HG03066 (cell line): ENCODE data around the gene REEP3.
"Not testable (repeated sequence)": the region's sequence is repeated elsewhere in the genome, so short reads cannot be mapped to it uniquely, and the experiment has no call there.

ENCODE experiments used
- ATAC-seq: cut with Tn5 transposase; IDR thresholded peaks from one replicate; pipeline ENCODE4 v1.9.1; 2021; ENCODE audit warnings: low read depth; ENCODE audit not compliant: unreplicated experiment

Gene REEP3

GRCh38 chr10:63657761-63658160, 136.6 kb downstream of the REEP3 start:
- ATAC-seq, result no peak

- not testable (repeated sequence) for ATAC-seq
Observed at GRCh38 chr10:63660941-63661340, 139.7 kb downstream of the REEP3 start.

- ATAC-seq, result no peak
Observed at GRCh38 chr10:63661347-63661746, 140.1 kb downstream of the REEP3 start.

DNA sequence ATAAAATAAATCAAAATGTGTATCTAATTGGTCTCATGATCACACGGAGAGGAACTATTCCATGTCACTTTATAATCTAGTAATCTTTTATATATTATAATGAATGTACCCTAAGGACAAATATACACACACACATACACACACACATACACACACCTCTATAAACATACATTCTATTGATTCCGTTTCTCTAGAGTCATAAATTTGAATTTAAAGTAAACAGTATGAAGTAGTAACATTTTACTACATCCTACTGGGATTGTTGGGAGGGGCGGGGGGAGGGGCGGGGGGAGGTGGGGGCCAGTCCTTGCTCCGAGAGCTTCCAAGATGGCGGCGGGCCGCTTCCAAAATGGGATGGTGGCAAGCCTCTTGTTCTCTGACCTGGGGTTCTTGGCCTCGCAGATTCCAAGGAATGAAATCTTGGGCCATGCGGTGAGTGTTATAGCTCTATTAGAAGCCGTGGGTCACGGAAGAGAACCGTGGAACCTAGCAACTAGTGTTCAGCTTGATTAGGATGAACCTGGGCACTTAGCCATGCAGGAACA, 143.2 kb downstream of the REEP3 start:
- ATAC-seq, result no peak

GRCh38 chr10:63665006-63665580, 143.9 kb downstream of the REEP3 start:
- ATAC-seq, result not testable (repeated sequence)

DNA sequence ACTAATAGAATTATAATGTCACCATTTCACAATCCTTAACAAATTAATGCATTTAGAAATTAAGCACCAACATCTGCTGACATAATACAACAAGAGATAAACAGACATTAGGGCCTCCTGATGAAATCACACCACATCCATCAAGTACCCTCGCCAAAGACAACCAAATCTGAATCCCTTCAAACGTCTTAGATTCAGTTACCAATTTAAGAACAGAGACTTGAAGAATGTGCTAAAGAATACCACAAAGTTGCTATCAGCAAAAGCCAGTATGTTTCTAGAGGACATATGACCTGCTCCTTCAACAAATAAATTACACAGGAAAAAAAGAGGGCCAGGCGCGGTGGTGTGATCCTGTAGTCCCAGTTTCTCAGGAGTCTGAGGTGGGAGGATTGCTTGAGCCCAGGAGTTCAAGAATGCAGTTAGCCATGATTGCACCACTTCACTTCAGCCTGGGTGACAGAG, 144.5 kb downstream of the REEP3 start:
- ATAC-seq, result no peak

DNA sequence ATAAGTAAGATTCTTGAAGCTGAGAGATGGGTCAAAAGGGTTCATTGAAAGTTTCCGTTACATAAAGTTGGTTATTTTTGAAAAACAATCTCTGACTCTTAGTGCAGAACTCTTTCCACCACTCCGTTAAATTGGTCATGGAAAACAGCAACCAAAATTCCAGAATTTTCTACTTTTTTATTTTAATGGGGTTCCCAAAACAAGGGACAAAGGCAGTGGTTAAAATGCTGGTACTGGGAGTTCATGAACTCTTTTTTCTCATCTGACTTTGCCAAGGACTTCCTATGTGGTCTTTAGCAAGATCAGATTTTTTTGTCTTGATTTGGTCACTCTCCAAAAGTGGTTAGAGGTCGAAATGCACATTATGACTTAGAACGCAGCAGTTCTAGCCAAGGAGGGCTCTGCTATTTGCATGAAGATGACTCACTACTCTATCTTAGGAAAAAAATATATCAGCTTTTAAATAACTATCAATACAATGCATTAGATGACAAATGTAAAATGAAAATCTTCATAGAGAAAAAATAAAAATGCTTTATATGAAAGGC, 145.7 kb downstream of the REEP3 start:
- ATAC-seq, result no peak

GRCh38 chr10:63667596-63668480, 146.6 kb downstream of the REEP3 start:
- ATAC-seq, result no peak

GRCh38 chr10:63670291-63670898, 149.2 kb downstream of the REEP3 start:
- no peak for ATAC-seq

DNA sequence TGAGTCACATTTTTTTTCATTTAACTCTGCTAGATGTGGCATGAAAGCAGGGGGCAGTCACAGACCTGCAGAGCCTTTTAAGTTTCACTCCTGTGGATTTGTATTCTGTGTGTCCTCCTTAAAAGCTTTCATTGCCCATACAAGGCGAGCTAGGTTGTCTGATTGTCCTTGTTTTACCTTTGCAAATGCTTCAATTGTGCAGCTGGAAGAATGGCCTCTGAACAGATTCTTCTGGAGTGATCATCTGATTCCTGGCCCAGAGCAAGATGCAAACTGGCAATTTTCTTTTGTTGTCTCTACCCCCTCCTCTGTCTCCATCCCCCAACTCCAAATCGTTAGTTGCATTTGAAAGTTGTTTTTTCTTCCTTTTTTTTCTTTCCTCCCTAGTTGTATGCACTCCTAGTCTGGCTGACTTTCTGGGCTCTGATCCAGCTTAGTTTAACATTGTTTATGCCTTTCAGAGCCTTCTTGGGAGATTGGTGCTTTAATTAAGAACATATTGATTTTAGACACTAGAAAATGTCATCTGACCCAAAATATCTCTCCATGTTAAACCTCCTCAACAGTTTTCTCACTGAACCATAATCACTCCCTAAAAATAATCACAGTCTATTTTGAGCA, 150.2 kb downstream of the REEP3 start:
- no peak for ATAC-seq

- no peak for ATAC-seq
Observed at GRCh38 chr10:63672491-63672890, 151.3 kb downstream of the REEP3 start.

DNA sequence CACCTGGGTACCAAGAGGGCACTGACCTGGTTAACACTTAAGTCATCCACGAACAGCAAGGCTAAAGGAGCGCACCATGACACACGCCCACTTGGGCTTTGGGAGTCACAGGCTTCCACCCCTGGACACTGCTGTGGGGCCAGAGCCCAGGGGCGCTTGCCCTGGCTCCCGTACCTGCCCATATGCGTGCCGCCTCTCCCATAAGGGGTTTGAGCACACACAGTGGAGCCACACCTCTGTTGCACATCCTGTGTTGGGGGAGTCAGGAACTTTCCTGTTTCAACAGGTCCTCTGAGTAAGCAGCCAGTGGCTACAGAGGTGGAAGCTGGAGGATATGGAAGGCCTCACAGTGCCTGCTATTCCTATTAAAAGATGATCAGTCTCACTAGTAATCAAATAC, 152.0 kb downstream of the REEP3 start:
- no peak for ATAC-seq

- ATAC-seq, result no peak
Observed at GRCh38 chr10:63673846-63674245, 152.6 kb downstream of the REEP3 start.
